SK-N-SH treated with all-trans-retinoic acid at 6 μM for 48 hours (cell line): ENCODE measurements around the gene SAMD7.

ENCODE experiments used
- ATAC-seq: fragments of 200-7000 bp; cut with Tn5 transposase; 3 replicates; pipeline ENCODE4 v1.9.1; 2020; ENCODE audit warnings: mild to moderate bottlenecking, moderate library complexity
- ARNTL ChIP-seq: fragments of 450-650 bp; formaldehyde crosslinking; IDR thresholded peaks from 2 replicates; pipeline ENCODE4 v1.5.0; 2020; ENCODE audit warnings: low read depth, mild to moderate bottlenecking, moderate library complexity, borderline replicate concordance
- BACH2 ChIP-seq: fragments of 250-450 bp; sonication (Bioruptor Pico); IDR thresholded peaks from 2 replicates; pipeline ENCODE4 v1.9.0; 2021; ENCODE audit warnings: mild to moderate bottlenecking, borderline replicate concordance
- CREB5 ChIP-seq: fragments of 250-450 bp; sonication (Bioruptor Pico); IDR thresholded peaks from 2 replicates; pipeline ENCODE4 v1.5.1; 2020; ENCODE audit warnings: low read depth, mild to moderate bottlenecking, moderate library complexity
- CSDC2 ChIP-seq: fragments of 250-450 bp; sonication (Bioruptor Pico); IDR thresholded peaks from 2 replicates; pipeline ENCODE4 v1.5.0; 2020; ENCODE audit warnings: mild to moderate bottlenecking, moderate library complexity
- CSRNP3 ChIP-seq: fragments of 250-450 bp; sonication (Bioruptor Pico); IDR thresholded peaks from 2 replicates; pipeline ENCODE4 v1.5.1; 2021; ENCODE audit warnings: mild to moderate bottlenecking, moderate library complexity
- ESRRG ChIP-seq: fragments of 250-450 bp; sonication (Bioruptor Pico); IDR thresholded peaks from 2 replicates; pipeline ENCODE4 v1.6.1; 2021; ENCODE audit warnings: mild to moderate bottlenecking
- GLIS3 ChIP-seq: fragments of 250-450 bp; sonication (Bioruptor Pico); IDR thresholded peaks from 2 replicates; pipeline ENCODE4 v1.5.0; 2020; ENCODE audit warnings: mild to moderate bottlenecking, moderate library complexity
- ISL1 ChIP-seq: fragments of 250-450 bp; sonication (Bioruptor Pico); IDR thresholded peaks from 2 replicates; pipeline ENCODE4 v2.1.2; 2022; ENCODE audit warnings: mild to moderate bottlenecking, moderate library complexity
- PATZ1 ChIP-seq: fragments of 250-450 bp; sonication (Bioruptor Pico); IDR thresholded peaks from 2 replicates; pipeline ENCODE4 v1.8.0; 2020; ENCODE audit warnings: mild to moderate bottlenecking, moderate library complexity, borderline replicate concordance
- POU6F1 ChIP-seq: fragments of 250-450 bp; sonication (Bioruptor Pico); IDR thresholded peaks from 2 replicates; pipeline ENCODE4 v1.8.0; 2021; ENCODE audit warnings: low read depth, mild to moderate bottlenecking, moderate library complexity, borderline replicate concordance
- PPARA ChIP-seq: fragments of 250-450 bp; sonication (Bioruptor Pico); IDR thresholded peaks from 2 replicates; pipeline ENCODE4 v1.5.0; 2020; ENCODE audit warnings: mild to moderate bottlenecking, borderline replicate concordance
- TCF4 ChIP-seq: fragments of 250-450 bp; sonication (Bioruptor Pico); IDR thresholded peaks from 2 replicates; pipeline ENCODE4 v1.8.0; 2021; ENCODE audit warnings: mild to moderate bottlenecking, moderate library complexity, borderline replicate concordance
- TOX ChIP-seq: fragments of 250-450 bp; sonication (Bioruptor Pico); IDR thresholded peaks from 2 replicates; pipeline ENCODE4 v1.8.0; 2021; ENCODE audit warnings: mild to moderate bottlenecking, moderate library complexity, borderline replicate concordance
- TSHZ2 ChIP-seq: fragments of 250-450 bp; sonication (Bioruptor Pico); IDR thresholded peaks from 2 replicates; pipeline ENCODE4 v1.5.0; 2020; ENCODE audit warnings: mild to moderate bottlenecking, moderate library complexity
- ZC3H10 ChIP-seq: fragments of 250-450 bp; sonication (Bioruptor Pico); IDR thresholded peaks from 2 replicates; pipeline ENCODE4 v1.5.1; 2021; ENCODE audit warnings: mild to moderate bottlenecking, moderate library complexity
- ZFP3 ChIP-seq: fragments of 250-450 bp; sonication (Bioruptor Pico); IDR thresholded peaks from 2 replicates; pipeline ENCODE4 v1.5.0; 2020; ENCODE audit warnings: mild to moderate bottlenecking, moderate library complexity
- ZFP30 ChIP-seq: fragments of 450-650 bp; formaldehyde crosslinking; IDR thresholded peaks from 2 replicates; pipeline ENCODE4 v1.5.0; 2022; ENCODE audit warnings: mild to moderate bottlenecking, moderate library complexity
- ZNF565 ChIP-seq: fragments of 450-650 bp; formaldehyde crosslinking; conservative IDR thresholded peaks from 2 replicates; pipeline ENCODE4 v1.5.0; 2020; ENCODE audit warnings: low read depth, mild to moderate bottlenecking, moderate library complexity
- ZNF70 ChIP-seq: fragments of 450-650 bp; formaldehyde crosslinking; IDR thresholded peaks from 2 replicates; pipeline ENCODE4 v1.5.0; 2020; ENCODE audit warnings: mild to moderate bottlenecking, moderate library complexity
- ZNF8 ChIP-seq: fragments of 450-650 bp; formaldehyde crosslinking; IDR thresholded peaks from 2 replicates; pipeline ENCODE4 v1.5.0; 2020; ENCODE audit warnings: mild to moderate bottlenecking, moderate library complexity

Gene SAMD7

GRCh38 chr3:169886671-169887070 is 24.7 kb upstream of the SAMD7 start (continued):
- TF ChIP-seq PATZ1: no peak
- TF ChIP-seq ARNTL (CRISPR knock-in tag): no peak
- no peak for TF ChIP-seq ZNF565 (CRISPR knock-in tag)
- no peak for TF ChIP-seq PPARA (CRISPR knock-in tag)

- TF ChIP-seq TSHZ2 (CRISPR knock-in tag) (no peak), ISL1 (CRISPR knock-in tag) (no peak), ARNTL (CRISPR knock-in tag) (no peak), PPARA (CRISPR knock-in tag) (no peak), ZNF8 (CRISPR knock-in tag) (no peak), ZC3H10 (no peak), ESRRG (no peak), PATZ1 (no peak), CREB5 (CRISPR knock-in tag) (no peak), CSRNP3 (CRISPR knock-in tag) (no peak)
- no peak for ATAC-seq
Measured at GRCh38 chr3:169891886-169892285, 19.5 kb upstream of the SAMD7 start.

GRCh38 chr3:169894110-169894509 is 17.3 kb upstream of the SAMD7 start:
- ATAC-seq: no peak
- no peak for TF ChIP-seq ISL1 (CRISPR knock-in tag)
- TF ChIP-seq ZNF8 (CRISPR knock-in tag): no peak
- no peak for TF ChIP-seq POU6F1 (CRISPR knock-in tag)
- TF ChIP-seq CSDC2 (CRISPR knock-in tag): no peak
- TF ChIP-seq ZC3H10: no peak
- no peak for TF ChIP-seq CREB5 (CRISPR knock-in tag)
- no peak for TF ChIP-seq ZNF565 (CRISPR knock-in tag)
- TF ChIP-seq ZFP30 (CRISPR knock-in tag): no peak
- TF ChIP-seq TCF4: no peak
- no peak for TF ChIP-seq PPARA (CRISPR knock-in tag)
- no peak for TF ChIP-seq ARNTL (CRISPR knock-in tag)
- no peak for TF ChIP-seq TOX (CRISPR knock-in tag)
- TF ChIP-seq ZFP3 (CRISPR knock-in tag): no peak
- TF ChIP-seq CSRNP3 (CRISPR knock-in tag): no peak
- TF ChIP-seq GLIS3 (CRISPR knock-in tag): no peak
- TF ChIP-seq ZNF70 (CRISPR knock-in tag): no peak
- TF ChIP-seq BACH2 (CRISPR knock-in tag): no peak
